Fibroblast of mammary gland (primary cell): ENCODE results near the gene PHF2.

Experiments
- DNase-seq: peaks from one replicate; pipeline ENCODE4 v3.0.0-alpha.2; 2010; ENCODE audit warnings: low read depth
- H3K4me3 ChIP-seq: 2 replicates; pipeline ENCODE4 v1.5.1; 2011; ENCODE audit warnings: low read depth, mild to moderate bottlenecking, low read length, moderate library complexity; ENCODE audit not compliant: control insufficient read depth
- CTCF ChIP-seq: conservative IDR thresholded peaks from 2 replicates; pipeline ENCODE4 v1.5.1; 2011; ENCODE audit warnings: low read depth, low read length, inconsistent platforms; ENCODE audit not compliant: control insufficient read depth, insufficient read depth

The PHF2 gene

GRCh38 chr9:93576258-93577077 is at the start of gene PHF2:
Gene PHF2 (plus strand): TSS chr9:93576584. CDS start chr9:93576774, 190 bp downstream.
- DNase-seq: no peak
- TF ChIP-seq CTCF: no peak
- H3K4me3 ChIP-seq: peak within 1 kb of the TSS; percentile 67

DNA sequence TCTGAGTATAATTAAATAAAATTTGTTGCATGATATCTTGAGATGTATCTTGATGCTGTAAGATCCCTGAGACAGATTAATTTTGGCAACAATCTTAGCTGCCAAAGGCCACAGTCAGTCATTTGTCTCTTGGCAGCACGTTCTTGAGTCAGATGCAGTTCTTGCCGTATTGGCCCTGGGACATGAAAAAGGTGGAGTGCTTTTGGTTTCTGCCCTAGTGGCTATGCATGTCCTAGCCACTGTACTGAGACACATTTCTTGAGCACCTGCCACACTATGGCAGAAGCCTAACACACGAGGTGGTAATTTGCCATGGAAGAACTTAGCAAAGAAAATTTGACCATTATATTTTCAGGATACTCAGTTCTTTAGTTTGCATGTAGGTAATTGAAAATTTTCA is 45.0 kb upstream of the PHF2 start:
- peak; percentile 9 for TF ChIP-seq CTCF
- no peak overlapping the region for H3K4me3 ChIP-seq
- peak; percentile 22 for DNase-seq

DNA sequence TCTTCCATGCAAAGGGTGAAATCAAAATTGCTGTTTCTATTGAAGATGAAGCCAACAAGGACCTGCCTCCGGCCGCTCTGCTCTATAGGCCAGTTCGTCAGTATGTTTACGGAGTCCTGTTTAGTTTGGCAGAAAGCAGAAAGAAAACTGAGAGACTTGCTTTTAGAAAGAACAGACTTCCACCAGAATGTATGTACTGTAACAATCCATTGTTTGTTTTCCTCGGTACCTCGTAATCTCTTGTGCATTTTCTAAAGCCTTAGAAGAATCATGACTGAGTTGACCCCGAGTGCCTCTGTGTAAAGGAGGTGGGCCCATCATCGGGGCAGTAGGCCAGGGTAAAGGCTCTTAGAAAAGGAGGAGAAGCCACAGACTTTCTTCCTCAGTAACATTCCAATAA is 44.2 kb upstream of the PHF2 start:
- DNase-seq: no peak
- H3K4me3 ChIP-seq: no peak overlapping the region
- no peak for TF ChIP-seq CTCF

DNA sequence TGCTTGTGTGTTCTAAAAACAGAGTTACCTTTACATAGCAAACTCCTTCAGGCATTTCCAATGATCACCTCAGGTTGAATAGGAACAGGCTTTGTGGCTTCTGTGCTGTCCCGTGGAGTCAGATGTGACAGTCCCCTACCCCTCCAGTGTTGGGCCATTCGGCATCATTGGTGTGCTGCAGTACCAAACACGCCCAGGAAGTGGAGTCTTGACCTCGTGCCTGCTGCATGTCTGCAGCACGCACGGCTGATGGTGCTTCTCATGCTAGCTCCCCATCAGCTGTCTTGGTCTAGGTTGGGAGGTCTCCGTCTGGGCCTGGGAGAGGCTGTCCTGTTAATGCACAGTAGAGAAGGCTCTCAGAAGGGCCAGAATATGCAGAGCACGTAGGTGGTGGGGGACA is 42.5 kb upstream of the PHF2 start:
- DNase-seq: no peak
- TF ChIP-seq CTCF: no peak
- no peak overlapping the region for H3K4me3 ChIP-seq

GRCh38 chr9:93536167-93536566 is 40.2 kb upstream of the PHF2 start:
- no peak for TF ChIP-seq CTCF
- no peak for DNase-seq
- H3K4me3 ChIP-seq: no peak overlapping the region

DNA sequence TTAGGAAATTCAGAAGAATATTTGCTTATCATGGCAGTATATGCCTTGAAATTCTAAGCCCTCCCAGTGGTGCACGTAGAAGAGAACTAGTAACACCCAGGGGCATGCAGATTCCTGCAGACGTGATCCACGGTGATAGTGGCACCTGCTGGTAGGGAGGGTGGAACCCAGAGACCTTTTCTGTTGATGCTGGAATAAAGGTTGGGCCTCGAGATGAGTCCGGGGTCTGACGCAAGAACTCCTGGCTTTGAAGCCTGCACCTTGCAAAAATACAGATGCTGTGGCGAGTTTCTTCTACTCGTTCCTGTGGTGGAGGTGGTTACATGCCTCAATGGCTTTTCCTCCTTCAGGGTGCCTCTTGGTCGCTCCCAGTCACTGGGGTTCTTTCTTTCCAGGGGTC is 39.5 kb upstream of the PHF2 start:
- no peak for DNase-seq
- no peak overlapping the region for H3K4me3 ChIP-seq
- no peak for TF ChIP-seq CTCF
